ENCODE measurements around the gene MYO9A. TPM values are rescaled to one million over a fixed set of nuclear protein-coding genes. Genes with fewer than 3 reads are reported as not detected.
"Not testable (repeated sequence)": the region's sequence is repeated elsewhere in the genome, so short reads cannot be mapped to it uniquely, and the experiment has no call there.

The MYO9A gene
- polyA plus RNA-seq, 4 donors, result 26.7 to 38.0 (median 33.3) TPM

- no peak for DNase-seq (ENCODE audit: low read depth in 4 of 4, low spot score in 2 of 4)
These were observed 229.2 kb downstream of the MYO9A start for GRCh38 chr15:71888797-71889196.

GRCh38 chr15:71885390-71885789 lies 232.6 kb downstream of the MYO9A start:
- DNase-seq (ENCODE audit: low read depth in 4 of 4, low spot score in 2 of 4), result no peak

- DNase-seq (ENCODE audit: low read depth in 4 of 4, low spot score in 2 of 4), result no peak
These were observed 234.5 kb downstream of the MYO9A start for GRCh38 chr15:71883447-71883846.

DNA sequence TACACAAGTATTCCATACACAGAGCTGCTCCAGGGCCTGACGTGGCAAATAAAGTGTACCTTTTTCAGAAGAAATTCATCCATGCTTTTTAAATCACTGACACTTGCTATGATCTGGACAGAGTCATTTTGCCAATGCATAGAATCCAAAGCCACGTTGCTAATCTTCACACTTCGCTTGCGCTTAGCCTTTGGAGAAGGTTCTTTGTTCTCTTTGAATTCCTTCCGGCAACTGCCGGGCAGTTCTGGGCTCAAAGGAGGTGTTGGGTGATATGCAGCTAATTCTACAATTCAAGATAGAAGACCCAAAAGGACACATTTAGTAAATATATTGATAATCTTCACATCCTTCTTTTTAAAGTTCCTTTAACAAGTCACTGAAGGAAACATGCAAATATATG lies 237.7 kb downstream of the MYO9A start:
- no peak for DNase-seq (ENCODE audit: low read depth in 4 of 4, low spot score in 2 of 4)

DNA sequence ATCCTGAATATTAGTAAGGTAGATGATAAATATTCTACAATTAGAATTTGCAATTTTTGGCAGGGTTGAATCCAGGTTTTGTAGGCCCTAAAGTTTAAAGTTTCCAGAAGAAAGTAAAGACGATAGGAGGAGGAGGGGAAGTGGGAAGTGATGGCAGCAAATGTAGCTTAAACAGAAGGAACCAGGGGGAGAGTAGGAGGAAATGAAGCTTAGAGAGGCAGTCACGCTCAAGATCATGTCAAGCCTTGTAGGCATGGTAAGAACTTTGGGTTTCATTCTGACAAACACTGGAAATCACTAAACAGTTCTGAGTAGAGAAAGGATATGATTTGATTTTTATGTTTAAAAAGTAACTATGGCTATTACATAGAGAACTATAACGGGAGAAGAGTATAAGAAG lies 243.7 kb downstream of the MYO9A start:
- no peak for DNase-seq (ENCODE audit: low read depth in 4 of 4, low spot score in 2 of 4)

GRCh38 chr15:71858232-71858631 lies 259.7 kb downstream of the MYO9A start:
- not testable (repeated sequence) for DNase-seq (ENCODE audit: low read depth in 4 of 4, low spot score in 2 of 4)

DNA sequence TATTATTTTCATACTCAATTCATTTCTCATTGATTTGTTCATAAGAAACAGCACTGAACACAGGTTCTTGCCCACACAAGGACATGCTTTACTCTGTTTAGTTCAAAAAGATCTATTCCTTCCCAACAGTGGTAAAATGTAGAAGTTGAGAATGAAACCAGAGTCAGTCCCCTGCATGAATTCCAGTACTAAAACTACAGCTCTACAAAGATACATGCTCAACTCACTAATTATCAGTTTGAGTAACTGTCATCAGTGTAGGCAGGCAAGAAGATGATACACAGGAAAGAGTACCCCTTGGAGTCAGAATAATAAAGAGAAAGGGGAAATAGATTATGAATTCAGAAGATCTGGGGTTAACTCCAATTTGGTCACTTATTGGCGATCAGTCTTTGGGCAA lies 264.4 kb downstream of the MYO9A start:
- no peak for DNase-seq (ENCODE audit: low read depth in 4 of 4, low spot score in 2 of 4)

DNA sequence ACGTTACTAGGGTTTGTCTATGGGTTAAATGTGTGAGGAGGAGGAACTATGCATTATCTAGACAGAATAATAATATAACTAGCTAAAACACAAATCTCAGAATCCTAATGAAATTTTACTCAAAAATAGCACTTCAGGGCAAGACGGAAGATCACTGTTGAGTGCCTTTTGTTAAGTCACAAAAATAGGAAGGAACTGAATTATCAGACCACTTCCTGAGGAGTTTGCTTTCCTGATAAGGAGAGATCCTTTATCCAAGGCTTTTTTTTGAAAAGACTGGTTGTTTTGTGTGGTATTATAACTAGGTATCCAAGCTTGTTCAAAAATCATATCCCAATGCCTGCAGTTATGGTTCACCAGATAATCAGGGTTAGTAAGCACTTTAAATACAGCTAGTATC lies 273.0 kb downstream of the MYO9A start:
- no peak for DNase-seq (ENCODE audit: low read depth in 4 of 4, low spot score in 2 of 4)

DNA sequence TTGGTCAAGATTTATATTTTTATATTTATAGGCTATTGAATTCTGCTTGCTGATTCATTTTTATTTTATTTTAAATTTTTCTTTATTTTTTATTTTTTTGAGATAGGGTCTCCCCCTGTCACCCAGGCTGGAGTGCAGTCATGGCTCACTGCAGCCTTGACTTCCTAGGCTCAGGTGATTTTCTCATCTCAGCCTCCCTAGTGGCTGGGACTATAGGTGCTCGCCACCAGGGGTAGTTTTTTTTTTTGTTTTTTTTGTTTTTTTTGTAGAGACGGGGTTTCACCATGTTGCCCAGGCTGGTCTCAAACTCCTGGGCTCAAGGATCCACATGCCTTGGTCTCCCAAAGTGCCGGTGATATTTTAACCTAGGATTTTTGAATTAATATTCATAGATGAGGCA lies 276.4 kb downstream of the MYO9A start:
- DNase-seq (ENCODE audit: low read depth in 4 of 4, low spot score in 2 of 4), result no peak

GRCh38 chr15:71830981-71831380 lies 287.0 kb downstream of the MYO9A start:
- no peak for DNase-seq (ENCODE audit: low read depth in 4 of 4, low spot score in 2 of 4)

- DNase-seq (ENCODE audit: low read depth in 4 of 4, low spot score in 2 of 4), result no peak
These were observed 291.8 kb downstream of the MYO9A start for GRCh38 chr15:71826196-71826595.

- no peak for DNase-seq (ENCODE audit: low read depth in 4 of 4, low spot score in 2 of 4)
These were observed 292.8 kb downstream of the MYO9A start for GRCh38 chr15:71825021-71825730.

- DNase-seq (ENCODE audit: low read depth in 4 of 4, low spot score in 2 of 4), result no peak
These were observed 294.1 kb downstream of the MYO9A start for GRCh38 chr15:71823801-71824200.

GRCh38 chr15:71822890-71823630 lies 294.9 kb downstream of the MYO9A start:
- no peak for DNase-seq (ENCODE audit: low read depth in 4 of 4, low spot score in 2 of 4)

DNA sequence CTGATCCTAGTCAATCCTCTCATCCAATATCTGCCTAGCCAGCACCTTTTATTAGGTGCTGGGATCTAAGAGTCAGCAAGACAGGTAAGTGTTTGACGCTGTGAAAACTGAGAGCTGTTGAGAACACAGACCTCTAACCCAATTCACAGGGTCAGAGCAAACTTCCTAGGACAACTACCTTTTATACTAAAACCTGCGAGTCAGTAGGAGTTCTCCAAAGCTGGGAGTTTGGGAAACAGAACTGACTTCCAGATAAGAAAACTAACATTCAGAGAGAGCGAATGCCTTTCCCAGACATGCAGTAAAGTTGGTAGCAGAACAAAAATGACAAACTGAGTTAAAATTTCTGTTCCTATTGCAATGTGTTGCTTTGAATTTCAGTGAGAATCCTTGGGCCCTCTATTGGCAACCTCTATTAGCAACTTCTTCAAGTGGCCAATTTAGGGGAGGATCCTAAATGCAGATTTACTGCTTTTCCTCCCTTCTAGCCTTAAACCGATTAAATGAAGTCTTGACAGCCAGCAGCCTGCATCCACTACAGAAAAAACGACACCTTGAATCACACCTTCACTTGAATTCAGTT lies 296.3 kb downstream of the MYO9A start:
- DNase-seq (ENCODE audit: low read depth in 4 of 4, low spot score in 2 of 4), result no peak

DNA sequence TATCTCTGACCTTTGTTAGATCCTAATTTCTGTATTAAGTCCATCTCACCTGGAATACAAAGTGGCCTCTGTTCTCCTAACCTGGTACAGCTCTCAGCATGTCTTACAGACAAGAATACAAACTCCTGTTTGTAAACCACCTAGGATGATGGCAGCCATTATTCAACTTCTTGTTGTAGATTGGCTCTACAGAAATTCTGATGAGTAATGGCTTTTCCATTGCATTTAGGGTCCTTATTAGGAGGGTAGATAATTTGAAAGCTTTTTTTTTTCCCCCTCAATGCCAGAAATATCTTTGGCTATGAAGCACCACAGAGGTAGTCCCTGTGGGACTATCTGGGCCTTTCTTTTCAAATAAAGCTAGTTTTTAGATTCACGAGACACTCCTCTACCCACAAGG lies 297.8 kb downstream of the MYO9A start:
- no peak for DNase-seq (ENCODE audit: low read depth in 4 of 4, low spot score in 2 of 4)

DNA sequence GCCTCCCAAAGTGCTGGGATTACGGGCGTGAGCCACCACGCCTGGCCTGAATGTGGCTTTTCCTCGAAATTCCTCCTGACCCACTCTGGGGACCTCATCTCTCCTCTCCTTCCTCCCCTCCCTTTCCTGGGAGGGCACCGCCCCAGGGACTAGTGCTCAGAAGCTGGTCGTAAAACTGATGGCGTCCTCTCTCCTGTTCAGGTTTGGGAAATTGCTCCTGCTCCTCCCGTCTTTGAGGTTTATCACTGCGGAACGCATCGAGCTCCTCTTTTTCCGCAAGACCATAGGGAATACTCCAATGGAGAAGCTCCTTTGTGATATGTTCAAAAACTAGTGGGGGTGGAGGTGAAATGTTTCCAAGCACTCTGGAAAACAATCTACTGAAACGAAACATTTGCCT lies 300.6 kb downstream of the MYO9A start:
- no peak for DNase-seq (ENCODE audit: low read depth in 4 of 4, low spot score in 2 of 4)

GRCh38 chr15:71815301-71815700 lies 302.6 kb downstream of the MYO9A start:
- DNase-seq (ENCODE audit: low read depth in 4 of 4, low spot score in 2 of 4), result no peak

DNA sequence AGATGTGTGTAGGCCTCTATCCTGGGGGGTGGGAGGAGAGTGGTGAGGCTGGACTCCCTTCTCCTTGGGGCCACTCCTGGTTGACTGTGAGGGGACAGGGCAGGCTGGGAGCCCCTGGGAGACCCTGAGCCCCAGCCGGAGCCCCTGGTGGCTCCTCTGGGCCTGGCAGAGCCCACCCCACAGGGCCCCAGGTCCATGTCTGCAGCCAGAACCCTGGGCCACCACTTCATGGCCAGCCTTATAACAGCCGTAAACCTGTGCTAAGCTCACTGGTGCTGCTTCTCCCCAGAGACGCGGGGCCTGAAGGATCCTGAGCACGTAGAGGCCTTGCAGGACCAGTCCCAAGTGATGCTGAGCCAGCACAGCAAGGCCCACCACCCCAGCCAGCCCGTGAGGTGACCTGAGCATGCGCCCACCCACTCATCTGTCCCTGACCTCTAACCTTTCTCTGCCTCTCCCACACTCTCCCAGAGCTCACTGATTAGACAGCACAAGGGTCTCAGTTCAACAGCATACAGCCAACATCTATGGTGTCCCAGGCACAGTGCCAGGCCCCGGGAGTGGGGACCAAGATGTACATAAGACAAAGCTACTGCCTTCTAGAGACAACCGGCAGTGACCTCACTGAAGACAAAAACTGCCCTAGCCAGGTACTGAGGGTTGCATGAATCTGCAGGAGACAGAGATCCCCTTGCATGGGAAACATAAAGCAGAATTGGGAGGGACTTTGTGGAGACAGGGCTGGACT lies 304.1 kb downstream of the MYO9A start:
- no peak for DNase-seq (ENCODE audit: low read depth in 4 of 4, low spot score in 2 of 4)

DNA sequence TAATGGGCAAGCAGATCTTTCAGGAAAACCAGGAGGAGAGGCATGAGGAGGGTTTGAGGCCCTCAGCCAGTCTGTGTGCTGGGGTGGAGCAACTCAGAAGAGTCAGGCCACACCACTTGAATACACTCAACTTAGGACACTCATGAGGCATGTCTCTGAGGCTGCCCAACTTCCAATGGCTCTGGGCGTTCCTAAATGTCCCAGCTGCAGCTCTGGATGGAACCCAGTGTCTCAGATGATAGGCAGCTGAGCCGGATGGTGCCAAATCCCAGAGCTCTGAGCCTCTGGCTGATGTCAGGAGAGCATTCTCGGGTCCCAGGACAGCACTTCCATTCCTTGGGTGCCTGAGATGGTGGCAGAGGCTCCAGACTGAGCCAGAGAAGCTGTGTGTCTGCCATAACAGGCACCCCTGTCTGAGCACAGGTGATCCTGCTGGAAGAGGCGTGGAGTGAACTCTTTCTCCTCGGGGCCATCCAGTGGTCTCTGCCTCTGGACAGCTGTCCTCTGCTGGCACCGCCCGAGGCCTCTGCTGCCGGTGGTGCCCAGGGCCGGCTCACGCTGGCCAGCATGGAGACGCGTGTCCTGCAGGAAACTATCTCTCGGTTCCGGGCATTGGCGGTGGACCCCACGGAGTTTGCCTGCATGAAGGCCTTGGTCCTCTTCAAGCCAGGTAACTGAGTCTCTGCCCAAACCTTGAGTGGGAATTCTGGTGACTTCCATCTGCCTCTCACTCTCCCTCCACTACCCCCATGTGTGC lies 304.8 kb downstream of the MYO9A start:
- no peak for DNase-seq (ENCODE audit: low read depth in 4 of 4, low spot score in 2 of 4)
